ENCODE data around the gene MED13. TPM values are rescaled to one million over a fixed set of nuclear protein-coding genes. Genes with fewer than 3 reads are reported as not detected.

MED13 gene
- total and polyA plus RNA-seq, 9 of the 15 experiments (the other 6 are each of a cell fraction or from before 2014, with no cell fraction given), result 5.4 to 48.4 (median 28.2) TPM

DNA sequence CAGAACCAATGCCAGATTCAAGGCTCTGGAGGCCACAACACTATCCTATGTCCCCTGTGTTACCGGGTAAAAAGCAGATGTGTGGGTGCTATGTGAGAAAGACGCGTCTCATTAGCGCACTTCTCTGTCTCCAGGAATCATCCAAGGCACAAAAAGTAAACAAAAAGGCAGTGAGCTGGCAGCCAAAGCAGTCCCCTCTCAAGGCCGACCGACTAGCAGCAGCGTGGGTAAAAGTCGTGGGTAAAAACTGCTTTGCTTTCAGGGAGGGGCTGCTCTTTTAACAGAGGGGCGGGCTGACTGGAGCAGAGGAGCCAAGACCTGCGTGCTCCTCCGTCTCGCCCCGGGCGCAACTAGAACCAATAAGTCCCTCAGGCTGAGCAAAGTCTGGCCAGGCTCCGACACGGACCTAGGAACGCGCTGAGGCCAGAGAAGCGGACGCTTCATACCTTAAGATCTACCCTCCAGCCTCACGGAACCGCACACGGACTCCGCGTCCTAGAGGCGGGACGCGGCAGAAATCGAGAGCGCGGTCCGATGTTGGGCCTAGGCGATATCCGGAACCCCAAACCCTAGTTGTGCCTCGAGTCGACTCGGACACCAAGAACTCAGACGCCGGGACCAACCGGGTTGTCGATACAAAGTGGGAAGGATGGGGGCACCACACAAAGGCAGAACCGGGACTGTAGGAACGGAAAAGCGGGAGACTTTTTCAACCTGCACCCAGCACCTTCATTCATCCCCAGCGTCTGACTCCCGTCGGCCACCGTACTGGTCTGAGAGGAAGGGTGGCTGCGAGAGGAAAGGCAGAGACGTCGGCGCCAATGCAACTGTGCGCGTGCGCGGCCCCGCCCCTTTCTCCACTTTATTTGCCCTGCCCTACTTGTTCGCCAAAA is 137.6 kb downstream of the MED13 start, which contains the start of gene INTS2 (continued):
- TF ChIP-seq ZNF76 (CRISPR knock-in tag; IDR thresholded peaks at IDR 0.05; ENCODE audit: borderline replicate concordance) (no peak), ZNF143 (CRISPR knock-in tag; IDR thresholded peaks at IDR 0.05) (no peak), MAFK (IDR thresholded peaks at IDR 0.05; ENCODE audit: low read length) (no peak), ZNF785 (CRISPR knock-in tag; IDR thresholded peaks at IDR 0.05) (no peak), ESRRB (CRISPR knock-in tag; IDR thresholded peaks at IDR 0.05; ENCODE audit: borderline replicate concordance) (no peak), PREB (CRISPR knock-in tag; IDR thresholded peaks at IDR 0.05) (no peak), PTRF (tag; IDR thresholded peaks at IDR 0.05) (no peak), FOXK1 (CRISPR knock-in tag; IDR thresholded peaks at IDR 0.05; ENCODE audit: borderline replicate concordance) (peak; percentile 88), ETV5 (CRISPR knock-in tag; IDR thresholded peaks at IDR 0.05; ENCODE audit: low read depth) (0 out of 2 replicates have a peak, but pooled peaks have one; percentile 19), ZNF445 (CRISPR knock-in tag; IDR thresholded peaks at IDR 0.05; ENCODE audit: low read depth) (no peak), ZNF586 (CRISPR knock-in tag; conservative IDR thresholded peaks at IDR 0.05) (no peak), ZBTB26 (CRISPR knock-in tag; IDR thresholded peaks at IDR 0.05) (no peak), RBM15 (IDR thresholded peaks at IDR 0.05; ENCODE audit: insufficient read depth, low read length) (no peak), HSF4 (CRISPR knock-in tag; IDR thresholded peaks at IDR 0.05; ENCODE audit: borderline replicate concordance) (no peak), TBL1XR1 (IDR thresholded peaks at IDR 0.05; ENCODE audit: low read length in 2 of 2) (peak in 1 of 2 experiments; percentile 27; a peak in 1 of 4 replicates), ZNF609 (CRISPR knock-in tag; IDR thresholded peaks at IDR 0.05; ENCODE audit: borderline replicate concordance) (no peak), MBD2 (IDR thresholded peaks at IDR 0.05; ENCODE audit: borderline replicate concordance, low read depth) (peak; percentile 78; the same call in 1 of the 2 replicates), ZBTB17 (CRISPR knock-in tag; IDR thresholded peaks at IDR 0.05) (no peak)
- TF ChIP-seq, protein P1, sequence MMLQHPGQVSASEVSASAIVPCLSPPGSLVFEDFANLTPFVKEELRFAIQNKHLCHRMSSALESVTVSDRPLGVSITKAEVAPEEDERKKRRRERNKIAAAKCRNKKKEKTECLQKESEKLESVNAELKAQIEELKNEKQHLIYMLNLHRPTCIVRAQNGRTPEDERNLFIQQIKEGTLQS (IDR thresholded peaks at IDR 0.05), result no peak
- TF ChIP-seq, protein P1 (CRISPR knock-in tag; conservative IDR thresholded peaks at IDR 0.05), result peak; percentile 64; the same call in 1 of the 2 replicates
